Glutamatergic neuron (in vitro differentiated cells): Measurements from ENCODE around the gene GAS1. TPM values are rescaled to one million over a fixed set of nuclear protein-coding genes. Genes with fewer than 3 reads are reported as not detected.

Source experiments
- DNase-seq: peaks from one replicate; pipeline ENCODE4 v3.0.0; 2022
- H3K27ac Mint-ChIP-seq: one replicate; pipeline ENCODE4 v1.8.0; 2020; ENCODE audit warnings: mild to moderate bottlenecking, mixed read lengths, inconsistent platforms; ENCODE audit not compliant: unreplicated experiment
- H3K27me3 Mint-ChIP-seq: one replicate; pipeline ENCODE4 v1.8.0; 2020; ENCODE audit warnings: mild to moderate bottlenecking, moderate library complexity, mixed read lengths, inconsistent platforms; ENCODE audit not compliant: unreplicated experiment
- H3K36me3 Mint-ChIP-seq: one replicate; pipeline ENCODE4 v1.8.0; 2020; ENCODE audit warnings: mild to moderate bottlenecking, mixed read lengths, inconsistent platforms; ENCODE audit not compliant: unreplicated experiment
- H3K4me1 Mint-ChIP-seq: one replicate; pipeline ENCODE4 v1.8.0; 2020; ENCODE audit warnings: mild to moderate bottlenecking, low read depth, mixed read lengths, inconsistent platforms; ENCODE audit not compliant: unreplicated experiment
- H3K4me3 Mint-ChIP-seq: one replicate; pipeline ENCODE4 v1.8.0; 2020; ENCODE audit warnings: mild to moderate bottlenecking, mixed read lengths, inconsistent platforms; ENCODE audit not compliant: unreplicated experiment
- H3K9me3 Mint-ChIP-seq: one replicate; pipeline ENCODE4 v1.8.0; 2020; ENCODE audit warnings: mild to moderate bottlenecking, moderate library complexity, mixed read lengths, inconsistent platforms; ENCODE audit not compliant: unreplicated experiment
- CTCF ChIP-seq: fragments of 200-600 bp; sonication (generic); IDR thresholded peaks from one replicate; pipeline ENCODE4 v1.5.0; 2021; ENCODE audit not compliant: partially characterized antibody, unreplicated experiment
- total RNA-seq: library from RNA; stranded (reverse); fragmentation: NEBNext Ultra II Directional; extraction: Animal tissue kit (Norgen Biotek cat#: 25700); gene quantifications from one replicate; pipeline ENCODE4 v1.2.1, GENCODE V29; 2021; ENCODE audit not compliant: unreplicated experiment

The GAS1 gene
- total RNA-seq, 1 donor from 2014 or later: 6.1 TPM

DNA sequence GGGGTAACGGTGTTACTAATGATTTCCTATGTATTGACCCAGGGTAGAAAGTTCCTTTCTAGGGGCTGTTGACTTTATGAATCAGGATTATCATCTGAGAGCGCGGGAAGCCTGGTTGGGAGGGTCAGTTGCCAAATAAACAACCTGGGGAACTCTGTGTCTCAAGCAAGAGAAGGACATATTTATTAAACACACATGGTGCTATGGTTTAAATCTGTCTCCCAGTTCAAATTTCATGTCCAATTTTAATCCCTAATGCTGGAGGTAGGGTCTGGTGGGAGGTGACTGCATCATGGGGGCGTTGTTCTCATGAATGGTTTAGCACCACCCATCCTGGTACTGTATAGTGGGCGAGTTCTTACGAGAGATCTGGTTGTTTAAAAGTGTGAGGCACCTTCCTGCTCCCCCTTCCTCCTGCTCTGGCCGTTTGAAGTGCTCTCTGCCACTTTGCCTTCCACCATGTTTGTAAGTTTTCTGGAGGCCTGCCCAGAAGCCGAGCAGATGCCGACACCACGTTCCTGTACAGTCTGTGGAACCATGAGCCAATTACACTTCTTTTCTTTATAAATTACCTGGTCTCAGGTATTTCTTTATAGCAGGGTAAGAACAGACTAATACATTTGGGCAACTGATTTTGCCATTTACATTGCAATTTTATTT, 19.7 kb upstream of the GAS1 start:
- Mint-ChIP-seq H3K27me3 (no peaks in the 10 kb centered on the region), H3K4me1 (no peaks in the 10 kb centered on the region), H3K4me3 (no peak overlapping the region), H3K27ac (no peak overlapping the region), H3K36me3 (no peaks in the 10 kb centered on the region), H3K9me3 (peaks cover 1% of the 10 kb centered on the region)
- DNase-seq: no peak
- no peak for TF ChIP-seq CTCF

DNA sequence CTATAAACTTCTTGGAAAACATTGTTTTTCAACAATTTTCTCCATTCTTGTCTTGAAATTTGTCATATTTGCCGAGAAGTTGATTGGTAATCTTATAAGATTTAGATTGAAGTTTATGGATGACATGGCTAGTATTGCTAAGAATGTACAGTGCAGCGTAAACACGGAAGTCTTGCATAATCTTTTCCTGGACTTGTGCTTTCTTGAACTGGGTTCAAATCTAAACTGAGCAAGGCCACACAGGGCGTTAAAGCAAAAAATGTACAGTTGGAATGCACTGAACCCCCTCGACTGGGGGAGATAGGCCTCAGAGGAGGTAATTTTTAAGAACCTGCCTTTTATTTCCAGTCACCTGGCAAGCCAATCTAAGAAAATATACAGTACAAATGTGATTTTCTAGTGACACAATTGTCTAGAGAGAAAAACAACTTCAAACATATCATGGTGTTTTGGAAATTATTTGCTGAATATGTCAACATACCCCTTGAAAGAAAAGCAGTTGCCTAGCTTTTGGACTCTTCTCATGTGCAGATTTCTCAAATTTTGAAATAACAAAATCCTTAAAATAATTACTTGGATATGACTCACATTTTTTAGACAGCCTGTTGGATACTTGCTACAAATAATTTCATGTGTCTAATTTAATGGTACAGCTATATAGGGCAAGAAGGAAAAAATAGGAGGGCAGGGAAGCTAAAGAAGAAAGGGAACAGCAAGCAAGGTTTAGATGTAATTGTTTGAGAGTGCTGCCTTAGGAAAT, 18.5 kb upstream of the GAS1 start:
- H3K4me1 Mint-ChIP-seq: peaks cover 4% of the 10 kb centered on the region
- TF ChIP-seq CTCF: no peak
- H3K4me3 Mint-ChIP-seq: no peak overlapping the region
- H3K9me3 Mint-ChIP-seq: peaks cover 1% of the 10 kb centered on the region
- peaks cover 3% of the 10 kb centered on the region for H3K27me3 Mint-ChIP-seq
- DNase-seq: no peak
- H3K36me3 Mint-ChIP-seq: no peaks in the 10 kb centered on the region
- H3K27ac Mint-ChIP-seq: no peak overlapping the region

DNA sequence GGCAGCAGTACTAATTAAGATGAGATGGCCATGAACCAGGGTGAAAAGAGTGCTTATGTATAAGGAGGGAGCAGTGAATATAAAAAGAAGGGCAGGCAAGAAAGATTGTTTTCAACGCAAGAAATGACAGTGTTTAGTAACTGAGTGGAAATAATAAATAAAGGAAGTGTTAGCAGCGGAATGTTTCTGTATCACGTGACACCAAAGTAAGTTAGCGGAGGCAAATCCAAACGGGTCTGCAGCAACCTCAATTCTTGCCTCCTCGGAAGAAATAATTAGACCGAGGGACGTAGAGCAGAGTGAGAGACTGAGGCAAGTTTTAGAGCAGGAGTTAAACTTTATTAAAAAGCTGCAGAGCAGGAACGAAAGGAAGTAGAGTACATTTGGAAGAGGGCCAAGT, 15.4 kb upstream of the GAS1 start:
- peaks cover 3% of the 10 kb centered on the region for H3K27me3 Mint-ChIP-seq
- no peak for TF ChIP-seq CTCF
- no peak overlapping the region for H3K4me3 Mint-ChIP-seq
- peaks cover 1% of the 10 kb centered on the region for H3K9me3 Mint-ChIP-seq
- DNase-seq: no peak
- no peak overlapping the region for H3K27ac Mint-ChIP-seq
- H3K36me3 Mint-ChIP-seq: no peaks in the 10 kb centered on the region
- peaks cover 4% of the 10 kb centered on the region for H3K4me1 Mint-ChIP-seq

- no peak overlapping the region for H3K4me3 Mint-ChIP-seq
- no peak overlapping the region for H3K27ac Mint-ChIP-seq
- H3K9me3 Mint-ChIP-seq: no peaks in the 10 kb centered on the region
- no peak for TF ChIP-seq CTCF
- H3K27me3 Mint-ChIP-seq: peaks cover 3% of the 10 kb centered on the region
- H3K4me1 Mint-ChIP-seq: peaks cover 4% of the 10 kb centered on the region
- no peaks in the 10 kb centered on the region for H3K36me3 Mint-ChIP-seq
- DNase-seq: no peak
These were observed 13.6 kb upstream of the GAS1 start for GRCh38 chr9:86960938-86961337.

DNA sequence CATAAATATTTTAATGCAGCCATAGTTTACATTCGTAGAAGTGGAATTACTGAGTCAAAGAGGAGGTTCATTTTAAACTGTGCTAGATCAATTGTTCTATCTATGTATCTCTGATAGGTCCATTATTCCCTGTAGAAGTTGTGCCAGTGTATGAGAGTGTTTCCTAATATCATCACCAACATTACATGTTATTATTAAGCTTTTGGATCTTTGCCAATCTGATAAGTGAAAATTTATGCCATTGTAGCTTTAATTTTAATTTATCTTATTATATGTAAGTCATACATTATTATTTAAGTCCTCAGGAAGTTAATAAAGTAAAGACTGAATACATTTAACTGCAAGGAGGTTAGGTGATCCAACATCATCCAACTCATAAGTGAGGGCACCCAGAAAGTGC, 10.9 kb upstream of the GAS1 start:
- Mint-ChIP-seq H3K4me3 (no peak overlapping the region), H3K27me3 (peaks cover 3% of the 10 kb centered on the region)
- no peak for TF ChIP-seq CTCF

More for the DNA sequence above, 10.9 kb upstream of the GAS1 start:
- Mint-ChIP-seq H3K36me3 (no peaks in the 10 kb centered on the region), H3K4me1 (peaks cover 4% of the 10 kb centered on the region), H3K9me3 (no peaks in the 10 kb centered on the region), H3K27ac (no peak overlapping the region)
- no peak for DNase-seq
